Right atrium auricular region (tissue), 2 donors: Measurements from ENCODE around the gene SPATA12. TPM values are rescaled to one million over a fixed set of nuclear protein-coding genes. Genes with fewer than 3 reads are reported as not detected.

Experiments used
- DNase-seq: peaks from one replicate; pipeline ENCODE4 v3.0.0-alpha.2; 2019; ENCODE audit warnings: low spot score
- H3K27ac ChIP-seq, 2 donors: fragments of 200-600 bp; sonication (generic); 1 replicate in 1 of 2; 2 replicates in 1 of 2; pipeline ENCODE4 v1.5.1; 2016 to 2019
- H3K27me3 ChIP-seq, 2 donors: fragments of 200-600 bp; sonication (generic); one replicate each; pipeline versions ENCODE4 v1.5.1 to v1.6.0; 2017 to 2019
- H3K36me3 ChIP-seq: fragments of 200-600 bp; sonication (generic); one replicate; pipeline ENCODE4 v1.5.1; 2016
- H3K4me1 ChIP-seq, 2 donors: fragments of 200-600 bp; sonication (generic); one replicate each; pipeline versions ENCODE4 v1.5.1 to v1.6.0; 2017 to 2019
- H3K4me3 ChIP-seq, 2 donors: fragments of 200-600 bp; sonication (generic); 1 replicate in 1 of 2; 2 replicates in 1 of 2; pipeline ENCODE4 v1.5.1; 2017 to 2019; ENCODE audit warnings: mild to moderate bottlenecking in 1 of 2, moderate library complexity in 1 of 2
- H3K9me3 ChIP-seq, 2 donors: fragments of 200-600 bp; sonication (generic); one replicate each; pipeline ENCODE4 v1.5.1; 2019
- CTCF ChIP-seq, 2 donors: fragments of 200-600 bp; sonication (generic); IDR thresholded peaks; one replicate each; pipeline ENCODE4 v1.5.1; 2019; ENCODE audit warnings: antibody characterized with exemption in 2 of 2
- total RNA-seq, 2 donors: library from RNA; depleted of rRNA; stranded (reverse); fragments of >200 nt; gene quantifications; one replicate each; pipeline ENCODE4 v1.1.0, GENCODE V29; 2016

SPATA12 gene
- total RNA-seq, 2 donors from 2014 or later, result not detected

DNA sequence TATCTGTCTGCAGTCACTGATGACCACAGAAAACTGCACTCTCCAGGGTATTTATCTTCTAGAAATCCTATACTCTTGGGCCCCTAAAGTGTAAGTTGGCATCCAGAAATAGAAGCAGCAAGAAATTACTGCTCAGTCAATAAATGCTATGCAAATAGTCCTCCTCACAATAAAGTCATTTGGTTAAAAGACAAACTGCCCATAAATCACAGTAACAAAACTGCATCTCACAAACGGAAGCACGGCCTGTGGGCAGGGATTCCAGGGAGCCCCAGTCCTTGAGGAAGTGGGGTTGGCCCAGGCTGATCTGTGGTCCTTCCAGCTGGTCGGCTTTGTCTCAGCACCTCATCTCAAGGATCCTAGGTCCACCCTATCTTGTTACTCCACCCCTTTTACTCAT lies 29.7 kb upstream of the SPATA12 start:
- H3K9me3 ChIP-seq, result no peaks in the 10 kb centered on the region
- TF ChIP-seq CTCF (IDR thresholded peaks at IDR 0.05), result no peak
- H3K4me3 ChIP-seq, result no peak overlapping the region
- no peaks in the 10 kb centered on the region for H3K36me3 ChIP-seq
- H3K27me3 ChIP-seq, result no peaks in the 10 kb centered on the region
- H3K4me1 ChIP-seq, result no peaks in the 10 kb centered on the region
- no peak for DNase-seq
- H3K27ac ChIP-seq, result no peak overlapping the region

DNA sequence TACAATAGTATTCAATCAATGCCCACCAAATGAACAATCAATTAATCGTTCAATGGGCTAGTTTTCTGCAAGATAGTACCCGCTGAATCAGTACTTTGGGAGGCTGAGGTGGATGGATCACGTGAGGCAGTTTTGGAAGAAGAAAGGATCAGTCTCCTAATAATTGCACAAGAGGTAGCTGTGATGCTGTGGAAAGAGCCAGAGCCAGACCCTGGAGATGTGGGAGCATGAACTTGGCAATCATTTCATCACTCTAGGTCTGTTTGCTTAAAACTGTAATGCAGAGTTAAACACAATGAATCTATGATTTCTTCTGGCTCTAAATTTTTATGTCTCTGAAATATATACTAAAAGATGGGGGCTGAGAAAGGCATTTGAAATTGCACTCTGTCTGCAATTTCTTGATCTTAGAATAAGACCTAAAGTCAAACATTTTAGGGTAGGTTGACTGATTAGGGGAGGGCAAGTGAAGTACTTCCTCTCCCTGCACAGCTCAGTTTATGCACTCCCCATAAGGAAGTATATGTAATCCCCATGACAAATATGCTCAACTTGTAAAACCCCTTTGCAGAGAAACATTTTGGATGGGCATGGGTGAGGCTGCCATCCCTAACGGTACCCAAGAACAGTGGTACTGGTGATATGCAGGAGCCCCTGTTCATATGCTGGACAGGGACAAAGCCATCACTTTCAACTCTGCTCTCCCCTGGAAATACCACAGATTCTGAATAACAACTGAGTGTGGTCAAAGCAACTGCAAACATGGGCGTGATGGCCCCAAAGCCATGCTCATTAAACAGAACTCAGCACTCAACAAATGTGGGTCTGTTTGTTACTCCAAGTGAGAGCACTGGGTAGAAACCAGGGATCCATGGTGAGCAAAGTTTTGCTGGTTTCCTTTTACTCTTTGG lies 28.6 kb upstream of the SPATA12 start:
- no peak for TF ChIP-seq CTCF (IDR thresholded peaks at IDR 0.05)
- Histone ChIP-seq H3K27me3 (no peaks in the 10 kb centered on the region), H3K9me3 (no peaks in the 10 kb centered on the region), H3K4me1 (peaks cover 0 to 6% of the 10 kb centered on the region in 2 donors), H3K36me3 (no peaks in the 10 kb centered on the region), H3K27ac (no peak overlapping the region), H3K4me3 (no peak overlapping the region)
- no peak for DNase-seq

- H3K4me1 ChIP-seq, result peaks cover 0 to 16% of the 10 kb centered on the region in 2 donors
- H3K4me3 ChIP-seq, result no peak overlapping the region
- no peaks in the 10 kb centered on the region for H3K27me3 ChIP-seq
- H3K9me3 ChIP-seq, result no peaks in the 10 kb centered on the region
- DNase-seq, result no peak
- no peaks in the 10 kb centered on the region for H3K36me3 ChIP-seq
- TF ChIP-seq CTCF (IDR thresholded peaks at IDR 0.05), result no peak
- peak overlapping the region in 1 of 2 donors; percentile 5 for H3K27ac ChIP-seq
Observed at GRCh38 chr3:57036952-57037351, 23.5 kb upstream of the SPATA12 start.

DNA sequence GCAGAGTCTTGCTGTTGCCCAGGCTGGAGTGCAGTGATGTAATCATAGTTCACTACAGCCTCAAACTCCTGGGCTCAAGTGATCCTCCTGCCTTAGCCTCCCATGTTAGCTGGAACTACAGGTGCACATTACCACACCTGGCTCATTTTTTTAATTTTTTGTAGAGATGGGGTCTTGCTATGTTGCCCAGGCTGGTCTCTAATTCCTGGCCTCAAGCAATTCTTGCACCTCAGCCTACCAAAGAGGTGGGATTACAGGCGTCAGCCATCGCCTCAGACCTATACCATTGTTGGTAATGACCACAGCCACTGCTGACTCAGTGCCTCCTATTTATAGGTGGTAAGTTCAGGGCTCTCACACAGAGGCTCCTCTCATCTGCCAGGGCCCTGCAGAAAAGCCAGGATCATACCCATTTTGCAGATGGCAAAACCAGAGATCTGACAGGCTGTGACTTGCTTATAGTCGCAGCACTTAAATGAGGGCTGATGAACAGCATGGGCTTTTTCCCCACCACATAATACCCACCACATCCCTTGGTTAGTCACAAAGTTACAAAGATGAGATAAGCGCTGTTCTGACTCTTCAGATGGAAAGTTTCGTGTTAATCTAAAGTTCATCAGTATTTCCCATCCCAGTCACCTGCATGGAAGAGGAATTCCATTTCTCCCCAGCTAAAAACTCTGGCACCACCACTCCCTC lies 21.8 kb upstream of the SPATA12 start:
- no peaks in the 10 kb centered on the region for H3K36me3 ChIP-seq
- no peak overlapping the region for H3K4me3 ChIP-seq
- no peak overlapping the region for H3K27ac ChIP-seq
- DNase-seq, result no peak
- no peak for TF ChIP-seq CTCF (IDR thresholded peaks at IDR 0.05)
- H3K27me3 ChIP-seq, result no peaks in the 10 kb centered on the region
- peaks cover 0 to 19% of the 10 kb centered on the region in 2 donors for H3K4me1 ChIP-seq
- no peaks in the 10 kb centered on the region for H3K9me3 ChIP-seq

DNA sequence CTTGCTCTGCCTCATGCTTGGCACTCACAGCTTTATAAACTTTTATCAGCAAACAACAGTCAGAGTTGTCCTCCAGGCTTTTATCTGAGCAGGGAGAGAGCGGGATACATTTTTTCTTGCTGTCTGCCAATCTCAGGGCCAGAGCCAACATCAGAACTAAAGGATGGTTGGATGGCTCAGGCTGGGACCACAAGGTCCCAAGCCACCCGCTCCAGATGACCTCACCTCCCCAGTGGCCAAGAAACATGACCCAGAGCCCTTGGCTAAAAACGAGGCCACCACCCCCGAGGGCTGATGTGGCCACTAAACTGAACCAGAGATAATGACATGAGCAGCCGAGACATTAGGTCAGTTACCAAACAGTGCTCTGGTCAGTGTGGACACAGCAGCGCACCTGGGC lies 18.8 kb upstream of the SPATA12 start:
- no peak overlapping the region for H3K4me3 ChIP-seq
- DNase-seq, result no peak
- no peaks in the 10 kb centered on the region for H3K27me3 ChIP-seq
- TF ChIP-seq CTCF (IDR thresholded peaks at IDR 0.05), result no peak
- no peaks in the 10 kb centered on the region for H3K9me3 ChIP-seq
- no peaks in the 10 kb centered on the region for H3K36me3 ChIP-seq
- no peak overlapping the region for H3K27ac ChIP-seq
- peaks cover 0 to 15% of the 10 kb centered on the region in 2 donors for H3K4me1 ChIP-seq
